ENCODE results near the gene PRKCSH. TPM values are rescaled to one million over a fixed set of nuclear protein-coding genes. Genes with fewer than 3 reads are reported as not detected.

PRKCSH gene
- total RNA-seq, 2 donors from 2014 or later = 454 to 459 TPM

DNA sequence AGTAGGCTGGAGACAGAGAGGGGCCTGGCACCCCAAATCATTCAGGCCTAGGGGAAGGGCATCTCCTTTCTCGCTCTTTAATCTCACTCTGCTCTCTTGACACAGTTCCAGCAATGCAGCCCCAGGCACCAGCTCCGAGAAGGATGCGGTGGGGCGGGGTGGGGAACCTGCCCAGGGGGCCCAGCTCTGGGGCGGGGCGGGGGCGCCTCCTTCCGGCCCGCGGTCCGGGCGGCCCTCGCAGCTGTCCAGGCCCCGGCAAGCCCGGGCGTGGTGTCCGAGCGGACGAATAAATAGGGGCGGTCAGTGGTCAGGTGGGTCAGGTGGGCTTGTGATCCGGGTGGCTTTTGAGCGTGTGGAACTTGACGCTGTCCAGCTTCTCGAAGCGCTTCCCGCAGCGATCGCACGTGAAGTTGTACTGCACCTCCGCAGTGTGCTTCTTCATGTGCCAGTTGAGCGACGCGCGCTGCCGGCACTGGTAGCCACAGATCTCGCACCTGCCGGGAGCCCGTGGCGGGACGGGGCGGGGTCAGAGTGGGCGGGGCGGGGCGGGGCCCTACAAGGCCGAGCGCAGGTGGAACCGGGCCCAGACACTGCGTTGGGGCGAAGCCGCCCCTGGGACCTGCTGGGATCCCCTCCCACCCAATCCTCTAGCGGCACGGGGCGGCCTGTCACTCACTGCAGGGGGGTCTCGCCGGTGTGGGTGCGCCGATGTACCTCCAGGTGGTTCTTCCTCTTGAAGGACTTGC, 48.1 kb downstream of the PRKCSH start:
- Histone ChIP-seq H3K9ac (ENCODE audit: extremely low read depth, low read length, poor library complexity, severe bottlenecking) (no peak overlapping the region), H3K36me3 (ENCODE audit: control insufficient read depth, insufficient read depth, low read length) (no peaks in the 10 kb centered on the region), H3K27me3 (ENCODE audit: control insufficient read depth, insufficient read depth, low read length, poor library complexity, severe bottlenecking) (peaks cover 47% of the 10 kb centered on the region), H3K4me3 (ENCODE audit: low read length) (no peak overlapping the region), H3K9me3 (ENCODE audit: control insufficient read depth, low read length) (no peaks in the 10 kb centered on the region), H3K4me1 (ENCODE audit: control insufficient read depth, insufficient read depth, low read length) (no peaks in the 10 kb centered on the region), H3K27ac (ENCODE audit: low read depth, low read length) (no peak overlapping the region)
- peak; percentile 71 for DNase-seq
- Mint-ChIP-seq H3K4me1 (no peaks in the 10 kb centered on the region), H3K4me3 (no peak overlapping the region), H3K9me3 (peaks cover 3% of the 10 kb centered on the region), H3K36me3 (ENCODE audit: low read depth) (peaks cover 12% of the 10 kb centered on the region), H3K27me3 (ENCODE audit: insufficient read depth) (peaks cover 42% of the 10 kb centered on the region), H3K27ac (no peak overlapping the region)
- TF ChIP-seq, protein P1, sequence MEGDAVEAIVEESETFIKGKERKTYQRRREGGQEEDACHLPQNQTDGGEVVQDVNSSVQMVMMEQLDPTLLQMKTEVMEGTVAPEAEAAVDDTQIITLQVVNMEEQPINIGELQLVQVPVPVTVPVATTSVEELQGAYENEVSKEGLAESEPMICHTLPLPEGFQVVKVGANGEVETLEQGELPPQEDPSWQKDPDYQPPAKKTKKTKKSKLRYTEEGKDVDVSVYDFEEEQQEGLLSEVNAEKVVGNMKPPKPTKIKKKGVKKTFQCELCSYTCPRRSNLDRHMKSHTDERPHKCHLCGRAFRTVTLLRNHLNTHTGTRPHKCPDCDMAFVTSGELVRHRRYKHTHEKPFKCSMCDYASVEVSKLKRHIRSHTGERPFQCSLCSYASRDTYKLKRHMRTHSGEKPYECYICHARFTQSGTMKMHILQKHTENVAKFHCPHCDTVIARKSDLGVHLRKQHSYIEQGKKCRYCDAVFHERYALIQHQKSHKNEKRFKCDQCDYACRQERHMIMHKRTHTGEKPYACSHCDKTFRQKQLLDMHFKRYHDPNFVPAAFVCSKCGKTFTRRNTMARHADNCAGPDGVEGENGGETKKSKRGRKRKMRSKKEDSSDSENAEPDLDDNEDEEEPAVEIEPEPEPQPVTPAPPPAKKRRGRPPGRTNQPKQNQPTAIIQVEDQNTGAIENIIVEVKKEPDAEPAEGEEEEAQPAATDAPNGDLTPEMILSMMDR (conservative IDR thresholded peaks at IDR 0.05) = no peak
- WGBS, 2 experiments (ENCODE audit: insufficient coverage in 1 of 2, insufficient read length in 1 of 2) = 91 to 100% methylated on average over 7 to 57 of the region's 57 CpGs

DNA sequence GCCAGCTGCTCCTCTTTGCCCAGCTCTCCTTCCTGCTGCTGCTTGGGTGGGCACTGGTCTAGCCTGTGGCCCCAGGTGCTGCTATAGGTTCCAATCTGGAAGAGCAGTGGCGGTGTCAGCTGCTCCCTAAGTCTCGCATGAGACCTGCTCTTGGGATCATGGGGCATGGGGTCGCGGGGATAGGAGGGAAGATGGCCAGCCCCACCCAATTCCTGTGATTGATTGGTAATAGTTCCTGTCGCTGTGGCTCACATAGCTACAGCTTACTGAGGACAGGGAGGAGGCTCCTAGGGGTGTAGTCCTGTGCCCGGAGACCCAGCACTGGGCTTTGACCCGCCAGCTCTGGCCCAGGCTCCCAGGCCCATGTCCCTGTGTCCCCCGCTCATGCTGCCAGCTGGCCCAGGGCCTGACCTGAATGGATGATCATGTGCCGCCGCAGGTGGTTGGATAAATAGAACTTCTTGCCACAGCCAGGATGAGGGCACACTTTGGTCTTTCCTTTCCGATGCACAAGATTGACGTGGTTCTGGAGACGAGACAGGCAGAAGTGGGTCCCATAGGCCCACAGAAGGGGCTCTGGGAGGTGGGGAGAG, 49.9 kb downstream of the PRKCSH start:
- H3K27me3 ChIP-seq (ENCODE audit: control insufficient read depth, insufficient read depth, low read length, poor library complexity, severe bottlenecking) = peaks cover 29% of the 10 kb centered on the region
- Mint-ChIP-seq H3K4me1 (no peaks in the 10 kb centered on the region), H3K36me3 (ENCODE audit: low read depth) (peaks cover 22% of the 10 kb centered on the region), H3K27ac (no peak overlapping the region), H3K4me3 (no peak overlapping the region), H3K27me3 (ENCODE audit: insufficient read depth) (peaks cover 28% of the 10 kb centered on the region), H3K9me3 (peaks cover 3% of the 10 kb centered on the region)
- TF ChIP-seq, protein P1 (conservative IDR thresholded peaks at IDR 0.05) = no peak
- no peak overlapping the region for H3K9ac ChIP-seq (ENCODE audit: extremely low read depth, low read length, poor library complexity, severe bottlenecking)
- no peak overlapping the region for H3K4me3 ChIP-seq (ENCODE audit: low read length)
- no peaks in the 10 kb centered on the region for H3K36me3 ChIP-seq (ENCODE audit: control insufficient read depth, insufficient read depth, low read length)
- no peaks in the 10 kb centered on the region for H3K9me3 ChIP-seq (ENCODE audit: control insufficient read depth, low read length)
- DNase-seq = no peak
- H3K4me1 ChIP-seq (ENCODE audit: control insufficient read depth, insufficient read depth, low read length) = no peaks in the 10 kb centered on the region
- WGBS, 2 experiments (ENCODE audit: insufficient coverage in 1 of 2, insufficient read length in 1 of 2) = 89 to 90% methylated on average over 11 to 13 of the region's 13 CpGs
- no peak overlapping the region for H3K27ac ChIP-seq (ENCODE audit: low read depth, low read length)

DNA sequence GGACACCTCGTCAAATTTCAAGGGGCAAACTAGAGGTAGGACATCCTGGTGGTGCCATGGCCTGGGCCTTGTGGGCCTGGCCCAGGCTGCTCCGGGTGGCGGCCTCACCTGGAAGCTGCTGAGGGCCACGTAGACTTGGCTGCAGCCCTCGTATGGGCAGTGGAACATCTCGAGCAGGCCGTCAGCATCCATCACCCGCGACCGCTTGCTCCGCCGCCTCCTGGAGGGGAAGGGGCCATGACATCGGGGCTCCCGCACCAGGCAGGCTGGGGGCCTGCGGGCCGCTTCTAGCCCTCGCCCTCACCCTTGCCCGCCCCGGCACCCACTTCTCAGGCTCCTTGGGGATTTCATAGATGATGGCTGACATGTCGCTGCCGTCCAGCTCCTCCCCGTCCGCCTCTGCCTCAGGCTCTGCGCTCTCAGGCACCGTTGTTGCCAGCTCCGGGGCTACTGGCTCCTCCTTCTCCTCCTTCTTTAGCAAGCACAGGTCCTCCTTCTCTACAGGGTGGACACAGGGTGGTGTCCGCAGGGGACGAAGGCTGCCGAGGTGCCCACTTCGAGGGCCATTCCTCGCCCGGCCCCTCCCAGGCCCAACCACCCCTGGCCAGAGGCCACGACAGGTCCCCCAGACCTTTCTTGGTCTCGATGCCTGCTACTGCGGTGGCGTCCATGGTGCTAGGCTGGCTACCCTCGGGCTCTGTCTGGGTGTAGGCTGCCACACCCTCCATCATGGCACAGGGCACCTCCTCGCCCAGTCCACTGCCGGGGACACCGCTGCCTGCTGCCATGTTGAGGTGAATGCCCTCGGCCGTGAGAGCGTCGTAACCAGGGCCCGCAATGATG, 51.4 kb downstream of the PRKCSH start:
- Histone ChIP-seq H3K4me3 (ENCODE audit: low read length) (no peak overlapping the region), H3K9me3 (ENCODE audit: control insufficient read depth, low read length) (no peaks in the 10 kb centered on the region), H3K27ac (ENCODE audit: low read depth, low read length) (no peak overlapping the region), H3K9ac (ENCODE audit: extremely low read depth, low read length, poor library complexity, severe bottlenecking) (no peak overlapping the region), H3K27me3 (ENCODE audit: control insufficient read depth, insufficient read depth, low read length, poor library complexity, severe bottlenecking) (peaks cover 13% of the 10 kb centered on the region), H3K4me1 (ENCODE audit: control insufficient read depth, insufficient read depth, low read length) (no peaks in the 10 kb centered on the region), H3K36me3 (ENCODE audit: control insufficient read depth, insufficient read depth, low read length) (no peaks in the 10 kb centered on the region)
- 92 to 97% methylated on average over 33 to 45 of the region's 45 CpGs for WGBS, 2 experiments (ENCODE audit: insufficient coverage in 1 of 2, insufficient read length in 1 of 2)
- H3K27me3 Mint-ChIP-seq (ENCODE audit: insufficient read depth) = peaks cover 14% of the 10 kb centered on the region
- H3K27ac Mint-ChIP-seq = no peak overlapping the region
- TF ChIP-seq, protein P1 (conservative IDR thresholded peaks at IDR 0.05) = no peak
- H3K36me3 Mint-ChIP-seq (ENCODE audit: low read depth) = peaks cover 29% of the 10 kb centered on the region
- no peak overlapping the region for H3K4me3 Mint-ChIP-seq
- DNase-seq = no peak
- H3K9me3 Mint-ChIP-seq = no peaks in the 10 kb centered on the region
- peaks cover 4% of the 10 kb centered on the region for H3K4me1 Mint-ChIP-seq
